H4 (cell line): ENCODE measurements around the gene EYS. TPM values are rescaled to one million over a fixed set of nuclear protein-coding genes. Genes with fewer than 3 reads are reported as not detected.

Experiments
- DNase-seq: peaks from one replicate; pipeline ENCODE4 v3.0.0-alpha.2; 2015; ENCODE audit warnings: low spot score
- total RNA-seq: library from RNA; depleted of rRNA; stranded (reverse); fragments of >200 nt; shearing (Covaris generic); gene quantifications from 2 replicates; pipeline ENCODE4 v1.2.3, GENCODE V29; 2014; rRNA removed

The EYS gene
- 0.17 TPM in 1 of 2 replicates, not detected in the other for total RNA-seq

- no peak for DNase-seq
Measured at GRCh38 chr6:65707126-65707826, at the start of gene EYS. TSS of gene EYS (minus strand) at chr6:65707226. CDS start at chr6:65495410, 211,816 bp downstream.

GRCh38 chr6:65746302-65746701 is 39.3 kb upstream of the EYS start:
- no peak for DNase-seq

- DNase-seq, result peak; percentile 10
Measured at GRCh38 chr6:65745614-65746013, 38.6 kb upstream of the EYS start.

- DNase-seq, result no peak
Measured at GRCh38 chr6:65728879-65729479, 22.0 kb upstream of the EYS start.

GRCh38 chr6:65719101-65719500 is 12.1 kb upstream of the EYS start:
- no peak for DNase-seq

GRCh38 chr6:65711531-65711930 is 4.5 kb upstream of the EYS start:
- DNase-seq, result no peak

- no peak for DNase-seq
Measured at GRCh38 chr6:65709099-65709830, 2.2 kb upstream of the EYS start.

GRCh38 chr6:65708162-65708561 is 1.1 kb upstream of the EYS start:
- DNase-seq, result no peak

- DNase-seq, result no peak
Measured at GRCh38 chr6:65706436-65706835, 590 bp downstream of the EYS start.

GRCh38 chr6:65701325-65701724 is 5.7 kb downstream of the EYS start:
- DNase-seq, result no peak

- no peak for DNase-seq
Measured at GRCh38 chr6:65700561-65700960, 6.5 kb downstream of the EYS start.

GRCh38 chr6:65692109-65692508 is 14.9 kb downstream of the EYS start:
- DNase-seq, result no peak

- DNase-seq, result no peak
Measured at GRCh38 chr6:65680232-65680631, 26.8 kb downstream of the EYS start.

GRCh38 chr6:65671922-65672321 is 35.1 kb downstream of the EYS start:
- no peak for DNase-seq

- DNase-seq, result no peak
Measured at GRCh38 chr6:65667916-65668656, 38.9 kb downstream of the EYS start.

- DNase-seq, result no peak
Measured at GRCh38 chr6:65650086-65650485, 56.9 kb downstream of the EYS start.

GRCh38 chr6:65649392-65649791 is 57.6 kb downstream of the EYS start:
- DNase-seq, result no peak

GRCh38 chr6:65646544-65646943 is 60.5 kb downstream of the EYS start:
- no peak for DNase-seq

GRCh38 chr6:65642776-65643175 is 64.2 kb downstream of the EYS start:
- DNase-seq, result no peak

- DNase-seq, result peak; percentile 20
Measured at GRCh38 chr6:65638047-65638831, 68.8 kb downstream of the EYS start.

- no peak for DNase-seq
Measured at GRCh38 chr6:65637289-65638046, 69.6 kb downstream of the EYS start.
